ENCODE results near the gene TMEM135.

GRCh38 chr11:87033561-87033960 lies 4.2 kb upstream of the TMEM135 start:
- TF ChIP-seq CTCF (IDR thresholded peaks at IDR 0.05) (no peak), POLR2A (IDR thresholded peaks at IDR 0.05) (no peak)
